T-helper 17 cell (primary cell): Measurements from ENCODE around the gene ANOS1. TPM values are rescaled to one million over a fixed set of nuclear protein-coding genes. Genes with fewer than 3 reads are reported as not detected.

ENCODE experiments used
- ATAC-seq: fragments of 150-1000 bp; cut with Tn5 transposase; 2 replicates; pipeline ENCODE4 v1.10.0; 2021; ENCODE audit warnings: mild to moderate bottlenecking, moderate library complexity
- DNase-seq, 3 donors: peaks; one replicate each; pipeline versions ENCODE4 v3.0.0 to v3.0.0-alpha.2; 2020 to 2021
- H3K9me3 ChIP-seq: one replicate; pipeline ENCODE4 v1.7.0; 2013; ENCODE audit warnings: low read length, mild to moderate bottlenecking; ENCODE audit not compliant: control insufficient read depth, poor library complexity, severe bottlenecking
- H3K27ac Mint-ChIP-seq: one replicate; pipeline ENCODE4 v1.8.0; 2022; ENCODE audit warnings: mild to moderate bottlenecking, moderate library complexity, mixed read lengths
- H3K27me3 Mint-ChIP-seq: one replicate; pipeline ENCODE4 v1.8.0; 2022; ENCODE audit warnings: mixed read lengths
- H3K36me3 Mint-ChIP-seq: one replicate; pipeline ENCODE4 v1.8.0; 2022; ENCODE audit warnings: low read depth, mixed read lengths
- H3K4me1 Mint-ChIP-seq: one replicate; pipeline ENCODE4 v1.8.0; 2022; ENCODE audit warnings: mild to moderate bottlenecking, mixed read lengths
- H3K4me3 Mint-ChIP-seq: one replicate; pipeline ENCODE4 v1.8.0; 2022; ENCODE audit warnings: mild to moderate bottlenecking, moderate library complexity, mixed read lengths
- total RNA-seq, 4 donors: library from RNA in 2 of 4; stranded (reverse) in 2 of 4; gene quantifications; one replicate each; pipeline ENCODE4 v1.2.3 and lab custom pipeline; 2022 to 2026

ANOS1 gene
- total RNA-seq, 2 donors from 2014 or later: 0.05 TPM

- Mint-ChIP-seq H3K36me3 (no peaks in the 10 kb centered on the region), H3K4me3 (no peak overlapping the region), H3K27ac (no peak overlapping the region), H3K27me3 (peaks cover 8% of the 10 kb centered on the region), H3K4me1 (no peaks in the 10 kb centered on the region)
- no peak for ATAC-seq
- H3K9me3 ChIP-seq: no peaks in the 10 kb centered on the region
- DNase-seq: no peak
Measured at GRCh38 chrX:8737883-8738282, 5.9 kb upstream of the ANOS1 start.

GRCh38 chrX:8730812-8731558, 952 bp downstream of the ANOS1 start:
- Mint-ChIP-seq H3K27ac (no peak overlapping the region), H3K36me3 (no peaks in the 10 kb centered on the region), H3K27me3 (peaks cover 34% of the 10 kb centered on the region), H3K4me1 (no peaks in the 10 kb centered on the region), H3K4me3 (no peak overlapping the region)
- no peaks in the 10 kb centered on the region for H3K9me3 ChIP-seq
- DNase-seq (no peak), ATAC-seq (no peak)

- Mint-ChIP-seq H3K36me3 (no peaks in the 10 kb centered on the region), H3K27me3 (peaks cover 34% of the 10 kb centered on the region), H3K4me3 (no peak overlapping the region), H3K27ac (no peak overlapping the region), H3K4me1 (no peaks in the 10 kb centered on the region)
- no peak for ATAC-seq
- DNase-seq: no peak
- H3K9me3 ChIP-seq: no peaks in the 10 kb centered on the region
Measured at GRCh38 chrX:8729811-8730210, 2.1 kb downstream of the ANOS1 start.

- DNase-seq (no peak), ATAC-seq (no peak)
- Mint-ChIP-seq H3K27me3 (peaks cover 34% of the 10 kb centered on the region), H3K27ac (no peak overlapping the region), H3K36me3 (no peaks in the 10 kb centered on the region), H3K4me3 (no peak overlapping the region), H3K4me1 (no peaks in the 10 kb centered on the region)
- no peaks in the 10 kb centered on the region for H3K9me3 ChIP-seq
Measured at GRCh38 chrX:8728932-8729535, 2.9 kb downstream of the ANOS1 start.

- Mint-ChIP-seq H3K27me3 (peaks cover 28% of the 10 kb centered on the region), H3K27ac (no peak overlapping the region), H3K36me3 (no peaks in the 10 kb centered on the region), H3K4me3 (no peak overlapping the region), H3K4me1 (no peaks in the 10 kb centered on the region)
- DNase-seq (no peak), ATAC-seq (no peak)
- H3K9me3 ChIP-seq: no peaks in the 10 kb centered on the region
Measured at GRCh38 chrX:8726031-8726652, 5.8 kb downstream of the ANOS1 start.

- ATAC-seq: no peak
Measured at GRCh38 chrX:8724300-8724699, 7.6 kb downstream of the ANOS1 start.

GRCh38 chrX:8721536-8721935, 10.4 kb downstream of the ANOS1 start:
- Mint-ChIP-seq H3K27ac (no peak overlapping the region), H3K4me1 (no peaks in the 10 kb centered on the region), H3K36me3 (no peaks in the 10 kb centered on the region), H3K4me3 (no peak overlapping the region), H3K27me3 (peaks cover 14% of the 10 kb centered on the region)
- H3K9me3 ChIP-seq: no peaks in the 10 kb centered on the region
- DNase-seq: no peak
- no peak for ATAC-seq

More at GRCh38 chrX:8724300-8724699, 7.6 kb downstream of the ANOS1 start:
- Mint-ChIP-seq H3K27ac (no peak overlapping the region), H3K27me3 (peaks cover 33% of the 10 kb centered on the region), H3K4me3 (no peak overlapping the region), H3K4me1 (no peaks in the 10 kb centered on the region), H3K36me3 (no peaks in the 10 kb centered on the region)
- H3K9me3 ChIP-seq: no peaks in the 10 kb centered on the region
- no peak for DNase-seq

- no peaks in the 10 kb centered on the region for H3K9me3 ChIP-seq
- H3K27ac Mint-ChIP-seq: no peak overlapping the region
- H3K4me1 Mint-ChIP-seq: no peaks in the 10 kb centered on the region
- ATAC-seq: no peak
- no peak overlapping the region for H3K4me3 Mint-ChIP-seq
- peaks cover 9% of the 10 kb centered on the region for H3K27me3 Mint-ChIP-seq
- no peak for DNase-seq
- H3K36me3 Mint-ChIP-seq: no peaks in the 10 kb centered on the region
Measured at GRCh38 chrX:8720136-8720535, 11.8 kb downstream of the ANOS1 start.

GRCh38 chrX:8717354-8717753, 14.6 kb downstream of the ANOS1 start:
- H3K9me3 ChIP-seq: no peaks in the 10 kb centered on the region
- DNase-seq: no peak
- no peak for ATAC-seq
- Mint-ChIP-seq H3K27ac (no peak overlapping the region), H3K4me1 (no peaks in the 10 kb centered on the region), H3K27me3 (peaks cover 5% of the 10 kb centered on the region), H3K36me3 (no peaks in the 10 kb centered on the region), H3K4me3 (no peak overlapping the region)

- Mint-ChIP-seq H3K4me3 (no peak overlapping the region), H3K36me3 (no peaks in the 10 kb centered on the region), H3K27me3 (no peaks in the 10 kb centered on the region), H3K4me1 (no peaks in the 10 kb centered on the region), H3K27ac (no peak overlapping the region)
- no peaks in the 10 kb centered on the region for H3K9me3 ChIP-seq
- DNase-seq: no peak
- ATAC-seq: no peak
Measured at GRCh38 chrX:8714164-8714563, 17.8 kb downstream of the ANOS1 start.

- no peaks in the 10 kb centered on the region for H3K4me1 Mint-ChIP-seq
- ATAC-seq (no peak), DNase-seq (no peak)
- no peaks in the 10 kb centered on the region for H3K36me3 Mint-ChIP-seq
- no peaks in the 10 kb centered on the region for H3K27me3 Mint-ChIP-seq
- no peak overlapping the region for H3K27ac Mint-ChIP-seq
- no peak overlapping the region for H3K4me3 Mint-ChIP-seq
- no peaks in the 10 kb centered on the region for H3K9me3 ChIP-seq
Measured at GRCh38 chrX:8711401-8711800, 20.5 kb downstream of the ANOS1 start.

GRCh38 chrX:8704184-8704583, 27.8 kb downstream of the ANOS1 start:
- Mint-ChIP-seq H3K4me1 (no peaks in the 10 kb centered on the region), H3K36me3 (no peaks in the 10 kb centered on the region), H3K27ac (no peak overlapping the region), H3K27me3 (peaks cover 12% of the 10 kb centered on the region), H3K4me3 (no peak overlapping the region)
- ATAC-seq (no peak), DNase-seq (no peak)
- no peaks in the 10 kb centered on the region for H3K9me3 ChIP-seq

- DNase-seq (no peak), ATAC-seq (no peak)
- Mint-ChIP-seq H3K27ac (no peak overlapping the region), H3K4me3 (no peak overlapping the region), H3K4me1 (no peaks in the 10 kb centered on the region), H3K36me3 (no peaks in the 10 kb centered on the region), H3K27me3 (peaks cover 4% of the 10 kb centered on the region)
- H3K9me3 ChIP-seq: no peaks in the 10 kb centered on the region
Measured at GRCh38 chrX:8692871-8693270, 39.1 kb downstream of the ANOS1 start.

- DNase-seq (no peak), ATAC-seq (no peak)
- Mint-ChIP-seq H3K27me3 (no peaks in the 10 kb centered on the region), H3K4me1 (no peaks in the 10 kb centered on the region), H3K4me3 (no peak overlapping the region), H3K27ac (no peak overlapping the region), H3K36me3 (no peaks in the 10 kb centered on the region)
- H3K9me3 ChIP-seq: no peaks in the 10 kb centered on the region
Measured at GRCh38 chrX:8689473-8689872, 42.5 kb downstream of the ANOS1 start.
